HG03521 (cell line): Measurements from ENCODE around the gene SOX12.

ENCODE experiments used
- ATAC-seq: cut with Tn5 transposase; IDR thresholded peaks from one replicate; pipeline ENCODE4 v1.9.1; 2021; ENCODE audit warnings: mild to moderate bottlenecking, moderate library complexity; ENCODE audit not compliant: unreplicated experiment

The SOX12 gene

GRCh38 chr20:301886-302848 is 23.2 kb upstream of the SOX12 start:
- ATAC-seq, result no peak

GRCh38 chr20:305745-306144 is 19.6 kb upstream of the SOX12 start:
- ATAC-seq, result no peak

- ATAC-seq, result no peak
Observed at GRCh38 chr20:308427-309038, 16.8 kb upstream of the SOX12 start.

- no peak for ATAC-seq
Observed at GRCh38 chr20:309306-309840, 16.0 kb upstream of the SOX12 start.

GRCh38 chr20:309841-310644 is 15.3 kb upstream of the SOX12 start:
- peak; percentile 99 for ATAC-seq

- no peak for ATAC-seq
Observed at GRCh38 chr20:310645-311044, 14.7 kb upstream of the SOX12 start.

GRCh38 chr20:311609-312008 is 13.7 kb upstream of the SOX12 start:
- ATAC-seq, result no peak

- no peak for ATAC-seq
Observed at GRCh38 chr20:312067-312466, 13.3 kb upstream of the SOX12 start.

- ATAC-seq, result no peak
Observed at GRCh38 chr20:312866-313265, 12.5 kb upstream of the SOX12 start.

- no peak for ATAC-seq
Observed at GRCh38 chr20:313402-313801, 11.9 kb upstream of the SOX12 start.

- ATAC-seq, result no peak
Observed at GRCh38 chr20:313948-314347, 11.4 kb upstream of the SOX12 start.

GRCh38 chr20:316316-317068 is 8.9 kb upstream of the SOX12 start:
- ATAC-seq, result no peak

GRCh38 chr20:324177-325044 is 941 bp upstream of the SOX12 start:
- peak; percentile 47 for ATAC-seq

GRCh38 chr20:325889-326644 is 715 bp downstream of the SOX12 start:
- no peak for ATAC-seq

GRCh38 chr20:326645-327185 is 1.4 kb downstream of the SOX12 start:
- ATAC-seq, result no peak

- no peak for ATAC-seq
Observed at GRCh38 chr20:327186-328026, 2.1 kb downstream of the SOX12 start.
